ENCODE data around the gene ADAM8. TPM values are rescaled to one million over a fixed set of nuclear protein-coding genes. Genes with fewer than 3 reads are reported as not detected.

ADAM8 gene
- total RNA-seq, 2 experiments from 2014 or later = 106 to 115 TPM

GRCh38 chr10:133215586-133215985 lies 61.1 kb downstream of the ADAM8 start:
- peaks cover 3% of the 10 kb centered on the region for H3K27me3 Mint-ChIP-seq
- intact Hi-C loops (cut with micrococcal nuclease) = no loop called here
- H3K27ac Mint-ChIP-seq = no peak overlapping the region
- no peak overlapping the region for H3K4me3 Mint-ChIP-seq
- no peak for ATAC-seq
- ChIA-PET CTCF (interaction anchor here (1.0 kb wide), 1 partner anchor 72 kb away, joined by 3 read pairs; no protein-coding TSS in a partner anchor), POLR2A (interaction anchor here (1.4 kb wide), 1 partner anchor 9 kb away, joined by 4 read pairs; no protein-coding TSS in a partner anchor)
- H3K9me3 Mint-ChIP-seq = no peaks in the 10 kb centered on the region
- no peaks in the 10 kb centered on the region for H3K4me1 Mint-ChIP-seq (ENCODE audit: low read depth)
- H3K36me3 Mint-ChIP-seq (ENCODE audit: low read depth) = no peaks in the 10 kb centered on the region
- DNase-seq = no peak
- no peak for TF ChIP-seq CTCF (IDR thresholded peaks at IDR 0.05)

- ATAC-seq = no peak
- no peak overlapping the region for H3K27ac Mint-ChIP-seq
- ChIA-PET CTCF (interaction anchor here (0.9 to 1.0 kb wide), 2 partner anchors 71 kb away, joined by 3 to 4 read pairs; no protein-coding TSS in a partner anchor), POLR2A (interaction anchor here (0.8 to 1.4 kb wide), 2 partner anchors 10 to 359 kb away, joined by 3 to 4 read pairs; no protein-coding TSS in a partner anchor)
- no peaks in the 10 kb centered on the region for H3K9me3 Mint-ChIP-seq
- intact Hi-C loops (cut with micrococcal nuclease) = no loop called here
- no peak overlapping the region for H3K4me3 Mint-ChIP-seq
- H3K27me3 Mint-ChIP-seq = peaks cover 3% of the 10 kb centered on the region
- TF ChIP-seq CTCF (IDR thresholded peaks at IDR 0.05) = no peak
- H3K4me1 Mint-ChIP-seq (ENCODE audit: low read depth) = no peaks in the 10 kb centered on the region
- H3K36me3 Mint-ChIP-seq (ENCODE audit: low read depth) = no peaks in the 10 kb centered on the region
- no peak for DNase-seq
Measured at GRCh38 chr10:133214468-133215410, 61.9 kb downstream of the ADAM8 start.

GRCh38 chr10:133213641-133214467 lies 62.8 kb downstream of the ADAM8 start:
- H3K27me3 Mint-ChIP-seq = peaks cover 3% of the 10 kb centered on the region
- DNase-seq (no peak), ATAC-seq (no peak)
- intact Hi-C loops (cut with micrococcal nuclease) = no loop called here
- H3K27ac Mint-ChIP-seq = no peak overlapping the region
- no peak overlapping the region for H3K4me3 Mint-ChIP-seq
- no peak for TF ChIP-seq CTCF (IDR thresholded peaks at IDR 0.05)
- ChIA-PET POLR2A (interaction anchor here (0.8 to 1.4 kb wide), 2 partner anchors 11 to 360 kb away, joined by 3 to 4 read pairs; no protein-coding TSS in a partner anchor), CTCF (interaction anchor here (0.9 kb wide), 1 partner anchor 70 kb away, joined by 4 read pairs; no protein-coding TSS in a partner anchor)
- H3K36me3 Mint-ChIP-seq (ENCODE audit: low read depth) = no peaks in the 10 kb centered on the region
- no peaks in the 10 kb centered on the region for H3K9me3 Mint-ChIP-seq
- no peaks in the 10 kb centered on the region for H3K4me1 Mint-ChIP-seq (ENCODE audit: low read depth)

- Mint-ChIP-seq H3K4me3 (no peak overlapping the region), H3K27ac (no peak overlapping the region), H3K9me3 (no peaks in the 10 kb centered on the region), H3K27me3 (no peaks in the 10 kb centered on the region), H3K36me3 (ENCODE audit: low read depth) (no peaks in the 10 kb centered on the region), H3K4me1 (ENCODE audit: low read depth) (no peaks in the 10 kb centered on the region)
- POLR2A ChIA-PET = no interaction called here
- no peak for DNase-seq
- no peak for ATAC-seq
- CTCF ChIA-PET = no interaction called here
- intact Hi-C loops (cut with micrococcal nuclease) = no loop called here
- no peak for TF ChIP-seq CTCF (IDR thresholded peaks at IDR 0.05)
Measured at GRCh38 chr10:133212853-133213494, 63.7 kb downstream of the ADAM8 start.

Small RNA genes lying within 50 kb of the gene (microRNA-seq; reads per million reads assigned to microRNA genes)
- not detected for gene MIR202 (ENCODE audit: borderline microRNAs expressed, borderline replicate concordance)

Other genes with a start within 250 kb of the ADAM8 start
- gene ADGRA1, start 188.9 kb downstream of the ADAM8 start, total RNA-seq = not detected
- gene KNDC1, start 116.6 kb downstream of the ADAM8 start, total RNA-seq = not detected
- gene UTF1, start 46.7 kb downstream of the ADAM8 start, total RNA-seq = not detected
- under 1 TPM in 1 of 2 experiments, not detected in 1; 0.09 TPM for gene VENTX, start 39.0 kb downstream of the ADAM8 start, total RNA-seq
- 10 to 100 TPM; 54.1 to 57.5 TPM for gene TUBGCP2, start 32.0 kb upstream of the ADAM8 start, total RNA-seq
- 10 to 100 TPM; 58.0 to 60.1 TPM for gene ZNF511, start 32.0 kb upstream of the ADAM8 start, total RNA-seq
- gene CALY, start 60.0 kb upstream of the ADAM8 start, total RNA-seq = not detected
- not detected for gene PRAP1, start 70.5 kb upstream of the ADAM8 start, total RNA-seq
- 10 to 100 TPM; 32.2 to 33.7 TPM for gene FUOM, start 81.2 kb upstream of the ADAM8 start, total RNA-seq
- 10 to 100 TPM; 50.7 to 51.4 TPM for gene ECHS1, start 96.5 kb upstream of the ADAM8 start, total RNA-seq
- 1 to 10 TPM; 4.2 to 4.6 TPM for gene PAOX, start 102.4 kb upstream of the ADAM8 start, total RNA-seq
- 10 to 100 TPM; 45.7 to 48.9 TPM for gene MTG1, start 117.3 kb upstream of the ADAM8 start, total RNA-seq
- not detected for gene SPRN, start 147.8 kb upstream of the ADAM8 start, total RNA-seq
- gene SCART1, start 177.1 kb upstream of the ADAM8 start, total RNA-seq = 1 to 10 TPM; 2.8 to 2.9 TPM

All from activated CD8-positive, alpha-beta T cell treated with anti-CD3 and anti-CD28 coated beads for 36 hours (primary cell).